Caco-2 (cell line): ENCODE data around the gene PDIK1L. TPM values are rescaled to one million over a fixed set of nuclear protein-coding genes. Genes with fewer than 3 reads are reported as not detected.

ENCODE experiments used
- BruUV-seq: library from RNA; stranded (reverse); fragments of 400-500 nt; replicated peaks from 2 replicates; lab custom pipeline; 2021; lab: Mats Ljungman, UMichigan
- CTCF ChIA-PET: fragments of 300-600 bp; sonication (Branson Sonifier 250); formaldehyde crosslinking; loops from one replicate; lab custom pipeline; 2022; ENCODE audit warnings: antibody characterized with exemption; lab: Charles Lee
- POLR2A ChIA-PET: fragments of 300-600 bp; sonication (Branson Sonifier 250); formaldehyde crosslinking; loops from one replicate; lab custom pipeline; 2022; ENCODE audit warnings: antibody characterized with exemption; lab: Charles Lee
- DNase-seq, 2 experiments: peaks; one replicate each; pipeline versions ENCODE4 v3.0.0 to v3.0.0-alpha.2; 2020 to 2022
- H3K27me3 ChIP-seq: replicated peaks from 2 replicates; pipeline ENCODE4 v1.6.0; 2011; ENCODE audit warnings: low read length; ENCODE audit not compliant: control insufficient read depth, insufficient read depth
- H3K36me3 ChIP-seq: 2 replicates; pipeline ENCODE4 v1.5.1; 2011; ENCODE audit warnings: low read length; ENCODE audit not compliant: control insufficient read depth, insufficient read depth
- H3K4me1 ChIP-seq: fragments of 250-450 bp; sonication (Bioruptor Pico); 2 replicates; pipeline ENCODE4 v1.5.1; 2020; ENCODE audit warnings: mild to moderate bottlenecking
- H3K4me3 ChIP-seq: 2 replicates; pipeline ENCODE4 v1.5.1; 2011; ENCODE audit warnings: low read depth, mild to moderate bottlenecking, control low read depth, low read length
- H3K9me3 ChIP-seq: fragments of 250-450 bp; sonication (Bioruptor Pico); 2 replicates; pipeline ENCODE4 v1.5.1; 2020; ENCODE audit warnings: mild to moderate bottlenecking, moderate library complexity
- H3K27ac Mint-ChIP-seq: one replicate; pipeline ENCODE4 v1.8.0; 2022; ENCODE audit warnings: mixed read lengths; ENCODE audit not compliant: unreplicated experiment
- H3K27me3 Mint-ChIP-seq: one replicate; pipeline ENCODE4 v1.8.0; 2022; ENCODE audit warnings: mixed read lengths; ENCODE audit not compliant: insufficient read depth, unreplicated experiment
- H3K36me3 Mint-ChIP-seq: one replicate; pipeline ENCODE4 v1.8.0; 2022; ENCODE audit warnings: mild to moderate bottlenecking, mixed read lengths; ENCODE audit not compliant: insufficient read depth, unreplicated experiment
- H3K4me1 Mint-ChIP-seq: one replicate; pipeline ENCODE4 v1.8.0; 2022; ENCODE audit warnings: low read depth, mixed read lengths; ENCODE audit not compliant: unreplicated experiment
- H3K4me3 Mint-ChIP-seq: one replicate; pipeline ENCODE4 v1.8.0; 2022; ENCODE audit warnings: mild to moderate bottlenecking, moderate library complexity, mixed read lengths; ENCODE audit not compliant: unreplicated experiment
- H3K9me3 Mint-ChIP-seq: one replicate; pipeline ENCODE4 v1.8.0; 2022; ENCODE audit warnings: mixed read lengths; ENCODE audit not compliant: unreplicated experiment
- CTCF ChIP-seq, 2 experiments: fragments of 200-600 bp in 1 of 2; IDR thresholded peaks; 1 replicate in 1 of 2; 2 replicates in 1 of 2; pipeline versions ENCODE4 v1.5.1 to v1.8.0; 2011 to 2022; ENCODE audit warnings: antibody characterized with exemption in 1 of 2, control low read depth in 1 of 2, inconsistent platforms in 1 of 2, low read depth in 1 of 2, low read length in 1 of 2, mild to moderate bottlenecking in 1 of 2, moderate library complexity in 1 of 2; ENCODE audit not compliant: insufficient read depth in 1 of 2, severe bottlenecking in 1 of 2, unreplicated experiment in 1 of 2
- intact Hi-C: fragments of 100-400 bp; cut with micrococcal nuclease; formaldehyde crosslinking; loops from one replicate; pipeline ENCODE4 v1.10.0; 2022; ENCODE audit not compliant: unreplicated experiment
- total RNA-seq: library from RNA; stranded (reverse); gene quantifications from 2 replicates; pipeline ENCODE4 v1.2.3, GENCODE V29; 2022

PDIK1L gene
- total RNA-seq, 1 experiment from 2014 or later = 5.5 TPM

- CTCF ChIA-PET = interaction anchor here (1.6 kb wide), 1 partner anchor 11 kb away, joined by 5 read pairs; the partner anchor contains the start of gene ZNF593
- no peak for TF ChIP-seq CTCF (IDR thresholded peaks at IDR 0.05; ENCODE audit: insufficient read depth in 1 of 2, low read depth in 1 of 2, low read length in 1 of 2, severe bottlenecking in 1 of 2, unreplicated experiment in 1 of 2)
- H3K27ac Mint-ChIP-seq = no peak within 1 kb of the TSS
Observed at GRCh38 chr1:26158908-26159742, 47.5 kb downstream of the PDIK1L start, which contains the start of gene FAM110D. FAM110D (plus strand) TSS chr1:26159079; CDS start chr1:26161292, 2,213 bp downstream.

GRCh38 chr1:26159743-26160039 is 48.1 kb downstream of the PDIK1L start:
- Mint-ChIP-seq H3K36me3 (no peaks in the 10 kb centered on the region), H3K4me1 (peaks cover 10% of the 10 kb centered on the region), H3K27me3 (no peaks in the 10 kb centered on the region), H3K27ac (no peak overlapping the region), H3K4me3 (no peak overlapping the region), H3K9me3 (no peaks in the 10 kb centered on the region)
- peaks cover 29% of the 10 kb centered on the region for H3K4me1 ChIP-seq
- no peaks in the 10 kb centered on the region for H3K27me3 ChIP-seq
- no peak overlapping the region for H3K4me3 ChIP-seq
- H3K36me3 ChIP-seq = no peaks in the 10 kb centered on the region
- TF ChIP-seq CTCF (IDR thresholded peaks at IDR 0.05; ENCODE audit: insufficient read depth in 1 of 2, low read depth in 1 of 2, low read length in 1 of 2, severe bottlenecking in 1 of 2, unreplicated experiment in 1 of 2) = no peak
- H3K9me3 ChIP-seq = no peaks in the 10 kb centered on the region
- no TSS peak for BruUV-seq
- ChIA-PET POLR2A (no interaction called here), CTCF (interaction anchor here (1.6 kb wide), 1 partner anchor 10 kb away, joined by 5 read pairs; the partner anchor contains the start of gene ZNF593)
- intact Hi-C loops = loop anchor here (5.0 kb wide), 1 partner anchor 122 kb away; no protein-coding TSS in a partner anchor
- DNase-seq = no peak

More at GRCh38 chr1:26158908-26159742, 47.5 kb downstream of the PDIK1L start, which contains the start of gene FAM110D:
- H3K27me3 ChIP-seq = no peaks in the 10 kb centered on the region
- intact Hi-C loops = no loop called here
- H3K4me1 Mint-ChIP-seq = peaks cover 8% of the 10 kb centered on the region
- no TSS peak for BruUV-seq
- POLR2A ChIA-PET = no interaction called here
- H3K4me3 ChIP-seq = no peak within 1 kb of the TSS
- no peak for DNase-seq
- H3K36me3 ChIP-seq = no peaks in the 10 kb centered on the region
- no peaks in the 10 kb centered on the region for H3K9me3 Mint-ChIP-seq
- no peaks in the 10 kb centered on the region for H3K36me3 Mint-ChIP-seq
- H3K27me3 Mint-ChIP-seq = no peaks in the 10 kb centered on the region
- no peaks in the 10 kb centered on the region for H3K9me3 ChIP-seq
- no peak within 1 kb of the TSS for H3K4me3 Mint-ChIP-seq
- peaks cover 26% of the 10 kb centered on the region for H3K4me1 ChIP-seq

GRCh38 chr1:26160527-26161414 is 49.1 kb downstream of the PDIK1L start:
- Histone ChIP-seq H3K9me3 (no peaks in the 10 kb centered on the region), H3K4me1 (peaks cover 29% of the 10 kb centered on the region), H3K36me3 (no peaks in the 10 kb centered on the region), H3K27me3 (no peaks in the 10 kb centered on the region), H3K4me3 (peak overlapping the region; percentile 53)
- POLR2A ChIA-PET = interaction anchor here (0.6 kb wide), 1 partner anchor 186 kb away, joined by 5 read pairs; no protein-coding TSS in a partner anchor
- Mint-ChIP-seq H3K36me3 (no peaks in the 10 kb centered on the region), H3K27me3 (no peaks in the 10 kb centered on the region), H3K4me3 (peak overlapping the region; percentile 72), H3K9me3 (no peaks in the 10 kb centered on the region), H3K4me1 (peaks cover 14% of the 10 kb centered on the region), H3K27ac (no peak overlapping the region)
- BruUV-seq = no TSS peak
- CTCF ChIA-PET = interaction anchor here (1.2 to 2.1 kb wide), 2 partner anchors 16 to 124 kb away, joined by 5 to 13 read pairs; no protein-coding TSS in a partner anchor
- intact Hi-C loops = loop anchor here (1.0 to 5.0 kb wide), 2 partner anchors 15 to 123 kb away; no protein-coding TSS in a partner anchor
- DNase-seq = no peak
- no peak for TF ChIP-seq CTCF (IDR thresholded peaks at IDR 0.05; ENCODE audit: insufficient read depth in 1 of 2, low read depth in 1 of 2, low read length in 1 of 2, severe bottlenecking in 1 of 2, unreplicated experiment in 1 of 2)
